Caki2 (cell line): ENCODE measurements around the gene DENND2C. TPM values are rescaled to one million over a fixed set of nuclear protein-coding genes. Genes with fewer than 3 reads are reported as not detected.

Source experiments
- DNase-seq: peaks from one replicate; pipeline ENCODE4 v3.0.0-alpha.2; 2015; ENCODE audit warnings: low read depth
- in situ Hi-C: cut with HindIII; loops from 2 replicates; pipeline ENCODE4 v1.10.0; 2016; ENCODE audit warnings: low sequenced_read_pairs, low pct_unique_long_range_greater_than_20kb, mixed read lengths
- total RNA-seq: library from RNA; depleted of rRNA; stranded (reverse); fragments of >200 nt; shearing (Covaris generic); gene quantifications from 2 replicates; pipeline ENCODE4 v1.2.3, GENCODE V29; 2014; ENCODE audit warnings: low replicate concordance; rRNA removed

The DENND2C gene, protein sequence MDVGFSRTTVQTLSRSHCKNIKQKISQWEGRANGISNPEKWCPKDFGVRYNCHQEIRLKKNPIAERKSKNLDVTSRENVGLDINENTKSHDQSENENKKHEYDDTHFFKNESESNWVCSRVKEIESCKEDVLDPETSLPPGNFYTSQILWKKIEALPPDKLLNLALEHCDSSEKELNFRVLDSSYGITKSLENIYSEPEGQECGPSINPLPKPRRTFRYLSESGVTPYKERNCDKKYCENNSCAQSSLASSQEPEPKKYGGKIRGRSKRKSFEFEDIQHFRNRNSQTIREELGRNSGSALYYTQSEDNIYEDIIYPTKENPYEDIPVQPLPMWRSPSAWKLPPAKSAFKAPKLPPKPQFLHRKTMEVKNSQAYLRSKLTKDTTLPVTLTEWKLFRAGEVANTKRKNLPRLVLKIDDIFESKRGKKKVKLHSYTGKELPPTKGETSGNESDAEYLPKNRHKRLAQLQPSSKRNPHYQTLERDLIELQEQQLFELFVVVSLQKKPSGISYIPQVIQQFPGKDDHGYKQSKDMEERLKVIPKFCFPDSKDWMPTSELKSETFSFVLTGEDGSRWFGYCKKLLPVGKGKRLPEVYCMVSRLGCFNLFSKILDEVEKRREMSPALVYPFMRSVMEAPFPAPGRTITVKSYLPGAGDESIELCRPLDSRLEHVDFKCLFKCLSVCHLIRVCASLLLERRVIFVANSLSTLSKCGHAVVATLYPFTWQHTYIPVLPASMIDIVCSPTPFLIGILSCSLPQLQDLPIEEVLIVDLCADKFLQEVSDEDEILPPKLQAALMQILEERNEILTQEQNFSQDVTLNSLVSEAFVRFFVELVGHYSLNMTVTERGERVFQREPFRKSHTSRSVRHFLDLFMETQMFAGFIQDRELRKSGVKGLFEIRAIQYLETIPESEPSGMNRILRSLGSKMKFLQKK
- 0.26 and 0.84 TPM in 2 replicates for total RNA-seq

DNA sequence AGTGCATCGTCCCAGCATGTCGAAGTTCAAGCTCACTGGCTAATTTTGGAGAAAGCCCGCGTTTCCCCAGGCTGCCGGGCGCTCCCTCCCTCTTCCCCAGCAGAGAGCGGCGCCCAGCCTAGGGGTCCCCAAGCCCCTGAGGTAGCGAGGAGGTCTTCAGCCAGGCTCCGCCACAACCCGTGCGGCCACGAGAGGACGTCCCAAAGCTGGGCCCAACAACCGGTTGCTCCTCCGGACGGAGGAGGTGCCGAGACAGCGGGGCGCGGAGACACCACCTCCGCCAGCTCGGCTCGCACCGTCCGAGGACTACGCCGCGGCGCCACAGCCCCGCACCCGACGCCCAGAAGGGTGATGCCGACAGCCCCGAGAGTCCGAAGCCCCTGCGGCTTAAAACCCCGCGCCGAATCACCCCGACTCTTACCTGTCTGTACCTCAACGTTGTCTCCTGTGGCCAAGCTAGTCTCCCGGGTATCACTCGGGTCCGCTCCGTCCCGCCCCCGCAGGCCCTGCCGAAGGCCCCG is at the start of gene DENND2C:
TSS of gene DENND2C (minus strand) at position 488 of the 521 bp plus-strand sequence. CDS start 44,065 bp downstream, outside the sequence.
- peak; percentile 48 for DNase-seq
- in situ Hi-C loops: no loop called here

DNA sequence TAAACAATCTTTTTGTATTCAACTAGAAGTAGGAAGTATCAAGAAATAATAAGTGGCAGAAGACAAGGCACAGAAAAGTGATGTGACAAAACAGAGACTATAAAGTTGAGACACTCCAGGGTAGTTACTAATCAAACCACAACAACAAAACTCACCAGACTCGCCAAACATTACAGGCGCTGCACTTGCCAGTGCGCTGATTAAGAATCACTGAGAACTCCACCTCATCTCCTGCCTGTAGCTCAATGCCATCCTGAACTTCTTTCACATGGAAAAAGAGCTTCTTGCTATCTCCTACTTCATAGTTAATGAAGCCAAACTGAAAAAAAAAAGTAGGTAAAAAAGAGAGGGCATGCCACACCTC is 49.6 kb upstream of the DENND2C start:
- in situ Hi-C loops: no loop called here

DNA sequence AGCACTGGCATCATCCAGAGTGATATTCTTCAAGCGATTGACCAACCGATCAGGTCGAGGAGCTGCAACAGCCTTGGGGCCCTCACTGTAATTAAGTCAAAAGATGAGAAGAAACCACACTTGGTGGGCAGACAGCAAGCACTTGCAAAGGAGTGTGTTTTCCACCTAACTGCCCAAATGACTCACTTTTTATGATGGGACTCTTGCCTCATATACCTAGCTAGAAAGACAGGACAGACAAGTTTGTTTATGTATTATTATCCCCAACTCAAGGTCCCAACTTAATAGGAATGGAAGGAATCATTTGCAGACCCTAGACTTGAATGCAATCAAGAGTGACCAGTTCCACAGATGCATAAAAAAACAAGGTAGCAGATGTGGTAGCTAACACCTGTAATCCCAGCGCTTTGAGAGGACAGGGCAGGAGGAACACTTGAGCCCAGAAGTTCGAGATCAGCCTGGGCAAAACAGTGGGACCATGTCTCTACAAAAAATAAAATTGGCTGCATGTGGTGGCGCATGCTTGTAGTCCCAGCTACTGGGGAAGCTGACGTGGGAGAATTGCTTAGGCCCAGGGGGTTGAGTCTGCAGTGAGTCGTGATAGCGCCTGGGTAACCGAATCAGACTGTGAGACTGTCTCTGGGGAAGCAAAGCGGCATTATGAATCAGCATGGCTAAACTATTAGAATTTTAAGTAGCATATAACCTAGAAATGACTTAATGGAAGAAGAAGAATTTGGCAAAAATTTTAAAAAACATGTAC is 49.0 kb upstream of the DENND2C start:
- in situ Hi-C loops: no loop called here
- peak; percentile 26 for DNase-seq

More for the DNA sequence above, 49.6 kb upstream of the DENND2C start:
- DNase-seq: peak; percentile 22

DNA sequence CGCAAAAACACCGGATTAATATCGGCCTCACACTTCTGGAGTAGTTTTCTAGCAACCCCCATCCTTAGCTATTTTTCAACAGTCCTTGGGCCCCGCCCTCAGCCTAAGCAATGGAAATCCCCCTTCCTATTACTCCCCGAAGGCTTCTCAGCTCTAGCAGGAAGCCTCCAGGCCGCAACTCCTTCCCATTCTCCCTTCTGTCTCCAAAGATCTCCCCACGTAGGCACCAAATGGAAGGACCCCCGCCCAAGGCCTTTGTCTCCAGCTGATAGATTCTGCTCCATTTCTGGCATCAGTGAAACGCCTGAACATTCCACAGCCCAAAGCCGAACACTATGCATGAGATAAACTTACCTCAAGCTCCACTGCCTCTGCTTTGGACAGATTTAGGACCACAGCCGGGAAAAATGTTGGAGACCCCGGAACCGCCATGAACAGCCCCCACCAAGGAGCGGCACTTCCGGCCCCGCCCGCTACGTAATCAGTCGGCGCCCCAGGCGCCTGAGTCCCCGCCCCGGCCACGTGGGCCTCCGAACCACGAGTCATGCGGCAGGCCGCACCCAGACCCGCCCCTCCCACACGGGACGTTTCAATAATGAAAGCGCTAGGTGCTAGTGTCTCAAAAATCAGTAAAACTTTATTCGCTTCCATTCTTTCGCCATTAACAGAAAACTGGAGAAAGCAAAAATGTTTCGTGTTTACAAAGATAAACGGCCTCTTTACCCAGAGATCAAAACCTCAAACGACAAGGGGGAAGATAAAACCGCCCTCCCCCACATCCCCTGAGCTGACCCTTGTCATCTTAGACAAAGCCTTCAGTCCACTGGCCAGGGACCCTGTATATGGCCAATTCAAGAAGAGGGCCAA is 46.7 kb upstream of the DENND2C start, which contains the start of gene NRAS:
TSS of gene NRAS (minus strand) at position 468 of the 867 bp plus-strand sequence. CDS start 611 bp downstream, outside the sequence.
- DNase-seq: peak; percentile 76
- in situ Hi-C loops: no loop called here

DNA sequence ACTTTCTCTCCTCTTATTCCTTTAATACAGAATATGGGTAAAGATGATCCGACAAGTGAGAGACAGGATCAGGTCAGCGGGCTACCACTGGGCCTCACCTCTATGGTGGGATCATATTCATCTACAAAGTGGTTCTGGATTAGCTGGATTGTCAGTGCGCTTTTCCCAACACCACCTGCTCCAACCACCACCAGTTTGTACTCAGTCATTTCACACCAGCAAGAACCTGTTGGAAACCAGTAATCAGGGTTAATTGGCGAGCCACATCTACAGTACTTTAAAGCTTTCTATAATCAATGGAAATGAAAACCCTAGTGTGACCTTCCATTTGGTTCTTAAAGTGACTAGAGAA is 46.1 kb upstream of the DENND2C start:
- in situ Hi-C loops: no loop called here
- no peak for DNase-seq

DNA sequence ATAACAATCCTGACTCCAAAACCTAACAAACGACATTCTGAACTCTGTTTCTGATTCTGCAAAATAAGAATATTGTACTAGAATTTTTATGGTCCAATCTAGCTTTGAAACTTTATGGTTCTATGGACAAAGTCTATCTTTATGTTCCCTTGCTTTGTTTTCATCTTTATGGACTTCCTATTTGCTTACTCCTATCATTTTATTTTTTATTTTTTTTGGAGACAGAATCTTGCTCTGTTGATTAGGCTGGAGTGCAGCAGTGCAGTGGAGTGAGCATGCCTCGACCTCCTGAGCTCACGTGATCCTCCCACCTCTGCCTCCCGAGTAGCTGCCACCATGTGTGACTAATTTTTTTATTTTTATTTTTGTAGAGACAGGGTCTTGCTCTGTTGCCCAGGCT is 43.1 kb upstream of the DENND2C start:
- in situ Hi-C loops: no loop called here
- no peak for DNase-seq

DNA sequence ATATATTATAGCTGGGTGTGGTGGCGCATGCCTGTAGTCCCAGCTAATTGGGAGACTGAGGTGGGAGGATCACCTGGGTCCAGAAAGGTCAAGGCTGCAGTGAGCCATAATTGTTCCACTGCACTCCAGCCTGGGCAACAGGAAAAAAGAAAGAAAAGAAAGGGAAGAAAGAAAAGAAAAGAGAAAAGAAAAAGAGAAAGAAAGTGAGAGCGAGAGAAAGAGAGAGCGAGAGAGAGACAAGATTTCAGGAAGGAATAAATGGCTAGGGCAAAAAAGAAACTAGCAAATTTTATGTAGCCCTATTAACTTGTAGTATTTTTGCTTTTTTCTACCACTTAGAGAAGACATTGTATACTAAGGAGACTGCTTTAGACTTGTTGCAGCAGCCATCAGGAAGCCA is 40.5 kb upstream of the DENND2C start:
- in situ Hi-C loops: no loop called here
- DNase-seq: no peak

DNA sequence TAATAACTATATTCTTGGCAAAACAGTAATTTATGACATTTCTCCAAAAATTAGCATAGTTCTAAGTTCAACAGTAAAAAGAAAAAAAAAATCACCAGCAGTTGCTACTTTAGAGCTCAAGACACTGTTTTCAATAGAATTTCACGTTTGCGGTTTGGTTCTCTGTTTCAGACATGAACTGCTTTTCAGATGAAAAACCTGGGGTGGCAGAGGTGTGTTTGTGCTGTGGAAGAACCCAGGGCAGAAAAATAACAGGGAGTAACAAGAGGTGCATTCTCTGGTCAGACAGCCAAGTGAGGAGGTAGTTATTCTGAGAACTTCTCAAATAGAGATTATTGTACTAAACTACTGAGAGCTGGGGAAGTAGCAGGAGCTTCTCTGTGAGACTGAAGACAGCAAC is 37.8 kb upstream of the DENND2C start:
- in situ Hi-C loops: no loop called here
- no peak for DNase-seq

DNA sequence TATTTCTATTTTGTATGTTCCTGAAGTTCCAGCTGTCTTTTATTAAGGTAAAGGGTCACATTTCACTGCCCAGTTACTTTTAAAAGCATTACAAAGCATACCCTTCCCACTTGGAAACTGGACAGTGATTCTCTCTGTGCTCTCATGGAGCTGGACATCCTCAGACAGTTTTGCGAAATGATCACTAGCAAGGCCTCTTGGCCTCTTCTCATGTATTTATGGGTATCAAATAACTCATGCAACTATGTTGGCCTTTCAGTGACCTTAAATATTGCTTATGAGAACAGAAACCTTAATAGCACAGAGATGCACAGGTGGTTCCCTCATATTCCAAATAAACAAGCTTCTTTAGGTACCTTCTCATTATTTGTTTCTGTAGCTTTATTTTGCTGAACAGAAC is 33.4 kb upstream of the DENND2C start:
- DNase-seq: no peak
- in situ Hi-C loops: no loop called here

DNA sequence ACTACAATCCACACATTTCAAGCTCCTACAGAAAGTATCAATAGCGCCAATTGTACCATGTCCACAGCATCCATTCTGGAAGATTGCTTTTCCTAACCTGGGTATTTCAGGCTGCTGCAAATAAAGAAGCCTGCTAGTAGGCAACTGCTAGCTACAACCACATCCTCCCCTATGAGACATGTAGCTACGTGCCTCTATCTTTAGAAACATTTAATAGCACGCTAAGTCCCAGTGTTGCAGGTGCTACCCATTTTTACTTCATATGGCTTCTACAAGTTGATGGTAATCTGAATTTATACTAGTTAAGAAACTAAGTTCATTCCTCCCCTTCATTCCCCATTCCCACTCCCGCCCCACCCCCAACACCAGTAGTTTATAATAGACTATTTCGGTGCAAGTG is 32.9 kb upstream of the DENND2C start:
- in situ Hi-C loops: no loop called here

DNA sequence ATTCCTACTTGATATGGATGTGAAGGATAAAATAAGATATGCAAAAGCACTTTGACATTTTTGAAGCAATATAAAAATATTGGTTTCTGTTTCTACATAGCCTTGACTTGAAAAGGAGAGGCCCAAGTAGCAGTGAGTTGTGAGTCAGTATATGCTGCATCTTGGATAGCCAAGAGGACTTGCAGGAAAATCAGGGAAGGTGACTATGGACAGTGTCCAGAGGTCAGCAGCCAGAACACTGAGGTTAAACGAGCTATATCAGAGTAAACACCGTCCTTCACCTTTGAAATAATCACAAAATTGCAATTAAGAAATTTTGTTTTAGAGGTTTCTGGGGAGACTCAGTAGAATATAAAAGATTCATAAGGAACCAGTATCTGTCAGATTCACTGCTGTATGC is 32.1 kb upstream of the DENND2C start:
- DNase-seq: no peak
- in situ Hi-C loops: no loop called here

More for the DNA sequence above, 32.9 kb upstream of the DENND2C start:
- DNase-seq: no peak

DNA sequence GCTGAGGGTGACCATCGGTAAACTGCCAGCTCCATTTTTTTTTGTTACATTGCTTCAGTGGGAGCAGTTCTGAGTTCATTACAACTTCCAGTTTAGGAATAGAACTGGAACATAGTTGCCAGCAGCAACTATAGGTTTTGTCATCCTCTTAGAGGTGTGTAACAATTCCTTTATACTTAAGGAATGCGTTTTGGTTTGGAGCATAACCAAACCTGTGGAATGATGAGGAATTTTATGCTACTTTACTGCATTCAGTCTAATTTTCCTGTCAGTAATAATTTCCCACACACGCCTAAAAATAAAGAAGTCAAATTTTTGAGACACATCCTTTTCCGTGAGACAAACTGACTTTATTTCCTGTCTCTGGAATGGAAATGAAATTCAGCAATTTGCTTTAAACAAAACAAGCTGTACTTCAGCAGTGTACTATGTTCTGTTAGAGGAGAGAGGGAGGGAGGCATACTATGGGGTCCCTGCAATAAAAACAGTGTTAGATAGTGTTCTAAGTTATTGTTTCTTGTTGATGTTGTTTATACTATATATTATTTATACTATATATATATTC is 30.3 kb upstream of the DENND2C start:
- in situ Hi-C loops: no loop called here
- DNase-seq: no peak

DNA sequence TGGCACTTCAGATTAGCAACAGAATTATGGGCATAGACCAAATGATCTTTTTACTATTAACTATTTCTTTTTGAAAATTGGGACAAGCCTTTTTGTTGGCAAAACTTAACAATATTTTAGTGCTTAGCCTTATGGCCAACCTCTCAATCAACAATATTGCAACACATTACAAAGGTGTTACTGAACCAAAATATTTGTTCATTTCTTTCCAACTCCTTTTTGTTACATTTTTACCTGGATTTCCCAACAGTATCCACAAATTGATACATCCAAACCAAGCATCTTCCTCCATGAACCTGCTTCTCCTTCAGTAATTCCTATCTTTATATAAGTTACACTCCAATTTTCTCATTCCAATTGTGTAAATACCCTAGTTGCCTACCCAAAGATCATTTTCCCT is 27.0 kb upstream of the DENND2C start:
- in situ Hi-C loops: no loop called here
- no peak for DNase-seq

DNA sequence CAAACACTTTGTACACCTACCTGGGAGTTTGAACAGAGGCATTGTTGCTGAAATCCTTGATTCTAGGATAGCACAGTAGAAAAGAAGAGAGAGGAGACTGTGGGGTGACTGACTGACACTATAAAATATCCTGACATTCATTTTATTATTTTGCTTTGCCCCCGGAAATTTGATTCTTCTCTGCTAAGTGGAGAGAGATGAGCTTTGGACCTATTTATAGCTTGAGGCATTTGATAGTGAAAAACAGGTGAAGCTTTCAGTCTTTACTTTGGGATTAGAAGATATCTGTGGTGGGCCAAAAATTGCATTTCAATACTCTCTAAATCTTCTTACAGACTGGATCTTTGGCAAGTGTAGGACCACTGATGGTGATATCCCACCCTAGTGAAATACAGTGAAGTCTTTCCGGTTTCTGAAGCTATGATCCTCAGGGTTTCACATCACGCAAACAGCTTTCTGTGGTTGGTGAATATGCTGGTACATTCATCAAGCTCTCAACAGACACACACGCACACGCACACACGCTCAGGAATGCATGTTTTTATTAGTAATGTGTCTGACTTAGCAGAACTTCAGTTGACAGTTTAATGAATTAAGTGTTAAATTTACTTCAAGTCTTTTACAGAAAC is 25.7 kb upstream of the DENND2C start, which contains the start of gene AMPD1:
TSS of gene AMPD1 (minus strand) at position 117 of the 629 bp plus-strand sequence. CDS start at position 42, 75 bp downstream.
- no peak for DNase-seq
- in situ Hi-C loops: no loop called here

DNA sequence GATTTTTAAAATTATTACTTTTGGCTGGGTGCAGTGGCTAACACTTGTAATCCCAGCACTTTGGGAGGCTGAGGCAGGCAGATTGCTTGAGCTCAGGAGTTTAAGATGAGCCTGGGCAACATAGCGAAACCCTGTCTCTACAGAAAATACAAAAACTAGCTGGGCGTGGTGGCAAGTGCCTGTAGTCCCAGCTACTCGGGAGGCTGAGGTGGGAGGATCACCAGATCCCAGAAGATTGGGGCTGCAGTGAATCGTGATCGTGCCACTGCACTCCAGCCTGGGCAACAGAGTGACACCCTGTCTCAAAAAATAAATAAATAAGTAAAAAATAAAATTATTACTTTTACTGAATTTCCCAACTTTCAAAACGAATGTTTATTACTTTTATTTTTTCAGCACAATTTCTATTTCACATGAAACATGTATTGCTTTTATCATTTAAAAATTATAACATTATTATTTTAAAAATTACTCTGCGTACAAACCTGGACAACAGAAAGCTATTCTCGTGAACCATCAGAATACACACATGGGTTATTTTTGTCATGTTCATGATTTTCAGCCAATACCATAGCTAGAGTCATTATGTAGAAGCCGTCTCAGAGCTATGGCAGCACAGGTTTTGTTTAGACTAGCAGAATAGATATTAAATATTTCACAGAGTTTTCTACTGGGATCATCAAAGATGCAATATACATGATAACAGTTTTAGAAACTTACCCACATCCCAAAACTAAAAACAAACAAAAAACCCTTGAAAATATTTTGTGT is 24.9 kb upstream of the DENND2C start:
- in situ Hi-C loops: no loop called here

DNA sequence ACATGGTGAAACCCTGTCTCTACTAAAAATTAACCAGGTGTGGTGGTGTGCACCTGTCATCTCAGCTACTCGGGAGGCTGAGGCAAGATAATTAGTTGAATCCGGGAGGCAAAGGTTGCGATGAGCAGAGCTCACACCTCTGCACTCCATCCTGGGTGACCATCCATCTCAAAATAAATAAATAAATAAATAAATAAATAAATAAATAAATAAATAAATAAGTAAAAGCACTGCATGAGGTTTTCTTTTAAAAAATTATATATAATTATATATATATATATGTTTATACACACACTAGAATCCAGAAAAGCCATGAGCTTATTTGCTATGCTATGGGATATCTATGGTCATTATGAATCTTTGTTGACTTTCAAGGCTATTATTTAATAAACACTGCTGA is 23.1 kb upstream of the DENND2C start:
- DNase-seq: no peak
- in situ Hi-C loops: no loop called here

More for the DNA sequence above, 24.9 kb upstream of the DENND2C start:
- no peak for DNase-seq
